KMS-11 (cell line): ENCODE results near the gene GNS.

Source experiments
- H2AFZ ChIP-seq: fragments of 200-600 bp; sonication (generic); 2 replicates; pipeline ENCODE4 v1.6.1; 2016; ENCODE audit warnings: antibody characterized with exemption, mixed run types, low read depth
- H3K27ac ChIP-seq: fragments of 200-600 bp; sonication (generic); 2 replicates; pipeline ENCODE4 v1.6.1; 2016; ENCODE audit warnings: mild to moderate bottlenecking, mixed run types
- H3K27me3 ChIP-seq: fragments of 200-600 bp; sonication (generic); 2 replicates; pipeline ENCODE4 v1.6.1; 2017; ENCODE audit warnings: mild to moderate bottlenecking, low read depth, mixed run types, moderate library complexity; ENCODE audit not compliant: insufficient read depth
- H3K36me3 ChIP-seq: fragments of 200-600 bp; sonication (generic); 2 replicates; pipeline ENCODE4 v1.6.1; 2017; ENCODE audit warnings: mild to moderate bottlenecking, mixed run types; ENCODE audit not compliant: insufficient read depth
- H3K4me1 ChIP-seq: fragments of 200-600 bp; sonication (generic); 2 replicates; pipeline ENCODE4 v1.6.1; 2016; ENCODE audit warnings: mild to moderate bottlenecking, low read depth, mixed run types; ENCODE audit not compliant: poor library complexity, severe bottlenecking
- H3K4me2 ChIP-seq: fragments of 200-600 bp; sonication (generic); 2 replicates; pipeline ENCODE4 v1.7.0; 2016; ENCODE audit warnings: mild to moderate bottlenecking, mixed run types
- H3K4me3 ChIP-seq: fragments of 200-600 bp; sonication (generic); IDR thresholded peaks from 2 replicates; pipeline ENCODE4 v1.6.1; 2017; ENCODE audit warnings: low read depth, low read length, mixed read lengths; ENCODE audit not compliant: insufficient read depth
- H3K79me2 ChIP-seq: fragments of 200-600 bp; sonication (generic); 2 replicates; pipeline ENCODE4 v1.6.1; 2016; ENCODE audit warnings: low read depth, mixed run types; ENCODE audit not compliant: insufficient read depth
- H3K9ac ChIP-seq: fragments of 200-600 bp; sonication (generic); 2 replicates; pipeline ENCODE4 v1.6.1; 2016; ENCODE audit warnings: mild to moderate bottlenecking, mixed run types
- H4K20me1 ChIP-seq: fragments of 200-600 bp; sonication (generic); 2 replicates; pipeline ENCODE4 v1.6.1; 2016; ENCODE audit warnings: mild to moderate bottlenecking, mixed run types; ENCODE audit not compliant: insufficient read depth
- CTCF ChIP-seq: fragments of 200-600 bp; sonication (generic); conservative IDR thresholded peaks from 2 replicates; pipeline ENCODE4 v1.6.1; 2017; ENCODE audit warnings: low read depth, mild to moderate bottlenecking, antibody characterized with exemption, low read length, moderate library complexity, mixed read lengths

GNS gene

GRCh38 chr12:64701283-64701682 is 57.9 kb downstream of the GNS start:
- H3K27ac ChIP-seq: no peak overlapping the region
- no peak for TF ChIP-seq CTCF
- no peaks in the 10 kb centered on the region for H3K79me2 ChIP-seq
- no peak overlapping the region for H3K4me3 ChIP-seq
- H2AFZ ChIP-seq: no peak overlapping the region
- no peak overlapping the region for H3K9ac ChIP-seq
- H3K4me1 ChIP-seq: peaks cover 29% of the 10 kb centered on the region
- peak overlapping the region; percentile 11; the same call in 1 of the 2 replicates for H3K4me2 ChIP-seq
- no peaks in the 10 kb centered on the region for H4K20me1 ChIP-seq
- no peaks in the 10 kb centered on the region for H3K36me3 ChIP-seq
- no peaks in the 10 kb centered on the region for H3K27me3 ChIP-seq

GRCh38 chr12:64700532-64700931 is 58.7 kb downstream of the GNS start:
- Histone ChIP-seq H4K20me1 (no peaks in the 10 kb centered on the region), H3K4me1 (peaks cover 31% of the 10 kb centered on the region), H3K27ac (peak overlapping the region; percentile 1; the same call in 1 of the 2 replicates), H3K27me3 (no peaks in the 10 kb centered on the region), H3K4me2 (peak overlapping the region; percentile 11; the same call in 1 of the 2 replicates), H3K9ac (no peak overlapping the region), H2AFZ (no peak overlapping the region), H3K79me2 (no peaks in the 10 kb centered on the region), H3K4me3 (no peak overlapping the region), H3K36me3 (no peaks in the 10 kb centered on the region)
- no peak for TF ChIP-seq CTCF

GRCh38 chr12:64699504-64700115 is 59.6 kb downstream of the GNS start:
- no peak overlapping the region for H3K4me3 ChIP-seq
- H3K27ac ChIP-seq: no peak overlapping the region
- no peaks in the 10 kb centered on the region for H4K20me1 ChIP-seq
- no peak overlapping the region for H3K9ac ChIP-seq
- no peaks in the 10 kb centered on the region; the same call in 1 of the 2 replicates for H3K36me3 ChIP-seq
- H3K79me2 ChIP-seq: no peaks in the 10 kb centered on the region
- H3K4me2 ChIP-seq: no peak overlapping the region
- no peaks in the 10 kb centered on the region for H3K27me3 ChIP-seq
- H2AFZ ChIP-seq: no peak overlapping the region
- TF ChIP-seq CTCF: no peak
- H3K4me1 ChIP-seq: peaks cover 31% of the 10 kb centered on the region

GRCh38 chr12:64696080-64696741 is 63.0 kb downstream of the GNS start:
- no peaks in the 10 kb centered on the region for H3K27me3 ChIP-seq
- no peaks in the 10 kb centered on the region for H4K20me1 ChIP-seq
- peak overlapping the region; percentile 20 for H3K27ac ChIP-seq
- H3K4me1 ChIP-seq: peaks cover 31% of the 10 kb centered on the region
- no peak overlapping the region for H3K9ac ChIP-seq
- no peak overlapping the region for H2AFZ ChIP-seq
- H3K36me3 ChIP-seq: no peaks in the 10 kb centered on the region; the same call in 1 of the 2 replicates
- no peaks in the 10 kb centered on the region for H3K79me2 ChIP-seq
- no peak overlapping the region for H3K4me3 ChIP-seq
- H3K4me2 ChIP-seq: no peak overlapping the region
- TF ChIP-seq CTCF: 0 out of 2 replicates have a peak, but pooled peaks have one; percentile 22
